HG03025 (cell line): ENCODE measurements around the gene TNFSF12.
"Not testable (repeated sequence)": the region's sequence is repeated elsewhere in the genome, so short reads cannot be mapped to it uniquely, and the experiment has no call there.

Source experiments
- ATAC-seq: cut with Tn5 transposase; IDR thresholded peaks from one replicate; pipeline ENCODE4 v1.9.1; 2021; ENCODE audit warnings: mild to moderate bottlenecking, moderate library complexity; ENCODE audit not compliant: unreplicated experiment, low FRiP score

TNFSF12 gene

DNA sequence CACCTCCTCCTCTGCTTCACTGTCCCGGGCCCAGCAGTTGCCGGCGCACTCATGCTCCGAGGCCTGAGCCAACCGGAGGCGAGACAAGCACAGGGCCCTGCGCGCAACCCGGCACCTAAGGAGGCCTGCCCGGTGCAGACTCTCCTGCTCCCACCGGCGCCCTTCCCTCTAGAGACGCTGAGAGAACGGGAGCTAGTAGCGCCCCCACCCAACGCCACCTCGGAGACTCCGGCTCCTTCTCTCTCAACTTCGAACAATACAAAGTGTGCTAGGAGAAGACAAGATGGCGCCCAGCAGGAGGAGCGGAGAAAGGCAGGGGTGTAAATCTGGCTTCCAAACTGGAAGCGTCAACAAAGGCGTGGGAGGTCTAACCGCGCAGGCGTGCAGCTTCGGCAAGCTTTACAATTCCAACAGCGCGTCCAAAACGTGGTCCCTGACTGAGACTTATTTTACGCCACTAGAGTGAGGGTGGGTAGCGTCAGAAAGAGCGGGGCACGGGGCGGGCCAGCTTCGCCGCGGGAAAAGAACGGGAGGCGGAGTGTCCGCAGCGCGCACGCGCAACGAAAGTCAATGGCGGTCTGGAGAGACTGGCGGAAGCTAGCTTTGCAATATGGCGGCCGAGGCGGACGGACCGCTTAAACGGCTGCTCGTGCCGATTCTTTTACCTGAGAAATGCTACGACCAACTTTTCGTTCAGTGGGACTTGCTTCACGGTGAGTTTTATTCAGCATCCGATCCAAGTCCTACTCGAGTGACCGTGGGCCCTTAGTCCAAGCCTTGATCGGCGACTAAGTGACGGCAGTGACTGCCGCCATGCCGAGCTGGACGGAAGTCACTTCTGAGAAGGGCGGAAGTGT, 34.6 kb downstream of the TNFSF12 start, which contains the start of gene MPDU1:
Gene MPDU1 (plus strand): TSS at position 600 of the 857 bp plus-strand sequence. CDS start 11 bp downstream, at position 611.
- ATAC-seq, result peak; percentile 64

DNA sequence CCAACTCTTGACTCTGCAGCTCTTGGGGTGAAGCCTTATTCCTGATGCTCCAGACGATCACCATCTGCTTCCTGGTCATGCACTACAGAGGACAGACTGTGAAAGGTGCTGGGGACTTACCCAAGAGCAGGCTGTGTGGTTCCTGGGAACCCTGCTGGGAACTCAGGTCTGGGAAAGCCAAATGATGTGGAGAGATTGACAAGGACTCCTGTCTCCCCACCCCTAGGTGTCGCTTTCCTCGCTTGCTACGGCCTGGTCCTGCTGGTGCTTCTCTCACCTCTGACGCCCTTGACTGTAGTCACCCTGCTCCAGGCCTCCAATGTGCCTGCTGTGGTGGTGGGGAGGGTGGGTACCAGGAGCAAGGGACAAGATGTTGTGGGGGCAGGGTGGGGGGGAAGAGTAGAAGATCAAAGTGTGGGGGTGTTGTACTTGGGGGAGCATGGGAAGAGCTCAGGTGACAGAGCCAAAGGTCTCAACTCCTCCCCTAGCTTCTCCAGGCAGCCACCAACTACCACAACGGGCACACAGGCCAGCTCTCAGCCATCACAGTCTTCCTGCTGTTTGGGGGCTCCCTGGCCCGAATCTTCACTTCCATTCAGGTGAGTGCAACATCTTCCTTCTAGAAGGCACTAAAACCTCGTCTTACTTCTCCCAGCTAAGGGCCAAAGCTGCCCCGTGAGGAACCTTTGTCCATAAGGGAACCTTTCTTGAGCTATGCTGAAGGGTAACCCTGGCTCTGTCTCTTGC, 38.0 kb downstream of the TNFSF12 start:
- ATAC-seq, result no peak

DNA sequence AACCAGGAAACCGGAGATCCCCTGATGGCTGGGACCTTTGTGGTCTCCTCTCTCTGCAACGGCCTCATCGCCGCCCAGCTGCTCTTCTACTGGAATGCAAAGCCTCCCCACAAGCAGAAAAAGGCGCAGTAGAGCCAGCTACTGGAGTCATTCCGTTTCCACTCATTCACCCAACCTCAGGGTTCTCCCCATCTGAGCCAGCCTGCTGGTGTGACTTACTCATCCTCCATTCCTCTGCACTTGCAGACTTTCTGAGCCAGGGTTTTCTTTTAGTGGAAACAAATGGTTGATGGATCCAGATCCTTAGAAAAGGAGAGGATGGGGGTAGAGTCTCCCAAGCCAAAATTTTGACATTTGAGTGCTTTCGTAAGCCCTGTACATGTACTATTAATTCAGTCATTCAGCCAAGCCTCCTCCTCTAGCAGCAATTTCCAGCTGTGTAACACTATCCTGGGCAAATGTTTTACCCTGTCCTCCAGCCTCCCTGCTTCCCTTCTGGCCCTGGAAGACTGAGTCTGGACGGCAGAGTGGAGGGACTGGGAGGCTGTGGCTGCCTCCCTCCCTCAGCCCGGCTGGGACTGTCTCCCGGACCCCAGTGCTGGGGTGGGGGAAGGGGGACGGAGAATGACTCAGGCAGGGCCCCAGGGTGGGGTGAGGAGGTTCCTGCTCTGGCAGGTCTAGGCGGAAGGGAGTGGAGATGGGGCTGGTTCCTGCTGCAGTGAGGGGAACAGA, 38.7 kb downstream of the TNFSF12 start:
- no peak for ATAC-seq

DNA sequence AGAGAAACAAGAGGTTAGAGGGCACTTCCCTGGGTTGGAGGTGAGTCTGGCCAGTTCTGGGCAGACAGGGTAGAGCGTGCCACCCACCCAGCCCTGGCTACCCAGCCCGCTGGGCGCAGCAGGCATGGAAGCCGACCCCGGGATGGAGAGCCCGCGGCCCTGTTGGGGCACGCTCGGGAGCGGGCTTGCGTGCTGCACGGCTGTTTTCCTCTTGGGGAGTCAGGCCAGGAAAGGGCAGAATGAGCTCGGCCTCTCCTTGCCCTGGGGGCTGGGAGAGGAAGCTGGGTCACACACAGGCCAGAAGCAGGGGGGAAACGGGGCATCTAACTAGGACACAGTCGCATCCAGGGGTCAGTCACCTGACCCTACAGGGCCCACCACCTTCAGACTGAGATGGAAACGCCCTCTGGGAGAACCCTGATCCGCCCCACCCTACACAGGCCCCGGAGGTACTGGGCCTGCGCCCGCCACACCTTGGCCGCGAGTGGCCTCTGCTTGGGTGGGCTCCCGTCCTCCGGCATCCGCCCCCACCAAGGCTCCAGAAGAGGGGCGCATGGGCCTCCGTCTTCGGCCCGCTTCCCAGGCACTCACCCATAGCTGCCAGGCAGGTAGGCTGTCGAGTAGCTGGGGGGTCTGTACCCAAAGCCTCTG, 39.8 kb downstream of the TNFSF12 start:
- ATAC-seq, result no peak

DNA sequence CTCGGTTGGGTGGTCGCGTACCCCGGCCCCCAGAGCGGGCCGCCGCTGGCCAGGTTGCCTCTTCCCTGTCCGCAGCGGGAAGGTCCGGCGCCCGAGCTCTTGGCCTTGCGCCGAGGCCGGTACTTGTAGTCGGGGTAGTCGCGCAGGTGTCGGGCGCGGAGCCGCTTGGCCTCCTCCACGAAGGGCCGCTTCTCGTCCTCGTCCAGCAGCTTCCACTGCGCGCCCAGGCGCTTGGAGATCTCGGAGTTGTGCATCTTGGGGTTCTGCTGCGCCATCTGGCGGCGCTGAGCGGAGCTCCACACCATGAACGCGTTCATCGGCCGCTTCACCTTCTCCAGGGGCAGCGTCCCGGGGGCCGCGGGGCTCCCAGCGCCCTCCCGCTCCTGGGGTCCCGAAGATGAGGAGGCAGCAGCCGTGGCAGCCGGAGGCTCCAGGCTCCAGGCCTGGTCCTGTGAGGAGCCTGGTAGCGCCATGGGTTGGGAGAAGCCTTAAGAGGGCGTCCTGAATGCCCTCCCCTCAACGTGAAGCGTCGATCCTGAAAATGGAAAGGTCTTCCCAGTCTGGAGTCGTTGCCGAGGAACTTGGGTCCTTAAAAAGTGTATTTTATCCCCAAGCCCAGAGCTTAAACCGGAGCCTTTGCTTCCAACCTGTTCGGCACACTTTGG, 40.5 kb downstream of the TNFSF12 start:
- no peak for ATAC-seq

DNA sequence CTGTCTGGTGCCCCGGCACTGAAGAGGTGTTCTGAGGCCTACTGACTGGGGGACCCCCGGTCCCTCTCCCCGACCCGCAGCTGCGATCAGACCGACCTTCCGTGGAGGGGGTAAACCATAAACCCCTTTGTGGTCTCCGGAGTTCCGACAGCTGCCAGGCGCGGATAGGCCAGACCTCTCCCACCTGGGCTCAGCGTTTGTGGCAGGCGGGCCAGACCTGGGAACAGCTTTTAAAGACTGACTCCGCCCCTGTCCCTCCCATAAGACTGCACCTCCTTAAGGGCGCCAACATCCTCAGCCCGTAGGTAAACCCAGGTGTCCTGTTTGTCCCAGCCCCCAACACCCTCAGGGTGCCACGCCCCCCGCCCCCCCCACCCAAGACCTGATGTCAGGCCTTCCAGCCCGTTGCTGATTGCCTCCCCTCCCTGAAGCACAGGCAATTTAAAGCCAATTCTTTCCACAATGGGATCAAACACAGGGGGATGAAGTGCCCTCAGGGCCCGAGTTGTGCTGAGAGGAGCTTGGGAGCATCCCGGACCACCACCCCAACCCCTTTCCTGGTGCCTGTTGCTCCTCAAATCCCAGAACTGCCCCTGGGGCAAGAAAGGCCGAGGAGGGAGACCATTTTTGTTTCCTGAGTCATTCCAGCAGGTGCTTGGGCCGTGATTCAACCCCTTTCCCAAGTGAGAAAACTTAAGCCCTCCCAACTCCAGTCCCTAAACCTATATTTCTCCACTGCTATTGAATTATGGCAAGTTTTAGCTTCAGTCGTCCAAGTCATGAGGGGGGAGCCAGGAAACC, 41.2 kb downstream of the TNFSF12 start, which contains the start of gene SOX15:
Gene SOX15 (minus strand): TSS at position 204 of the 801 bp plus-strand sequence. CDS start 418 bp downstream, outside the sequence.
- no peak for ATAC-seq

DNA sequence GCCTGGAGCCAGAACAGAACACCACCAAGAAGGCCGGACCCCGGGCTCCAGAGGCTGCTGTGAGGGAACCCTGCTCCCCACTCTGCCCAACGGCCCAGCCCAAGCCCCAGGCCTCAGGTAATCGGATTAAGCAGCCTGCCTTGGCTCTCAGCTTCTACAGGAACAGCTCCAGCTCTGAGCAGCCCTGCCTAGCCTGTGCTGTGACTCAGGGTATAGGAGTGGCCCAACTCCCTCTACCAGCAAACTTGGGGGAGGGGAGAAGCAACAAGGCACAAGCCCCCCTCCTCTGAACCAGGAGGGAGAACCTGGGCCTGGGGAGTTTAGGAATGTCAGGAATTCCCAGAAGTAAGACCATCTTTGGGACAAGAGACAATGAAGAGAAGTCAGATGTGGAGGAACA, 41.9 kb downstream of the TNFSF12 start:
- no peak for ATAC-seq

DNA sequence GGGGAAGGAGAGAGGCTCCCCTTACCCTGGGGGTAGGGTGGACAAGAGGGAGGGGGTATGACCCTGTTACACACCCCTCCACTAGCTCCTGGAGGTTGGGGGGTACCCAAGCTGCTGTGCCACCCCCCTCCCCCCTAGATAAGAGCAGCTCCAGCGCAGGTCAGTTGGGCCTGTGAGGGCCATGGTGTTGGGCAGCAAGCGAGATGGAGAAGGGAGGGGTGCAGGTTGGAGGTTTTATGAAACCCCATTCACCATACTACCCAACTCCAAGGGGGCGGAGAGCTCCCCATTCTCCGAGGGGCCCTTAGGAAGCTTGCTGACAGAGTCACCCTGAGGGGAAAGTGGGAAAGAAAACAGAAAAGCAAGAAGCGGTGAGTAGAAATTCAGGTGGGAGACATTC, 42.7 kb downstream of the TNFSF12 start:
- no peak for ATAC-seq

DNA sequence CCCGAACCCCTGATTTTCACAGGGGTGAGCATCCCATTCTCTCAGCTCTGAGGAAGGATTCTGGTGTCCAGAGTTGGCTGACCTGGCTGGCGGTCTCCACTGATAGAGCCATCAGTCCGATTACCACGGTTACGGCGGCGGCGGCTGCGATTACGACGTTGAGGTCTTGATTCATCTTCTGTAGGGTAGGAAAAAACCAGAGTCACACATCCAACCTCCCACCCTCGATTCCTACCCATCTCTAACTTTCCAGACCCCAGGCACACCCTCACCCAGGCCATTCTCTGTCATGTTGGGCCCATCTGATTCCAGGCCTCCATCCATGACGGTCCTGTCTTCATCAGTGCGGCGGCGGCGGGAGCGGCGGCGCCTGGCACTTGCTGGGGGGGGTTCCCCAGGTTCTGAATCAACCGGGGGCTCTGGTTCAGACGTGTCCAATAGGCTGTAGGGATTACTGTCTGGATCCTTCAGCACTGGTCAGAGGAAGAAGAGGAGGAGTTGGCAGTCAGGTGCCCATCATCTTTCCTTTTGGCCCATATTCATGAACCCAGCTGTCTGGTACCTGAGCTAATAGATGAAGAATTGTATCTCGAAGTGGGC, 43.7 kb downstream of the TNFSF12 start:
- no peak for ATAC-seq

DNA sequence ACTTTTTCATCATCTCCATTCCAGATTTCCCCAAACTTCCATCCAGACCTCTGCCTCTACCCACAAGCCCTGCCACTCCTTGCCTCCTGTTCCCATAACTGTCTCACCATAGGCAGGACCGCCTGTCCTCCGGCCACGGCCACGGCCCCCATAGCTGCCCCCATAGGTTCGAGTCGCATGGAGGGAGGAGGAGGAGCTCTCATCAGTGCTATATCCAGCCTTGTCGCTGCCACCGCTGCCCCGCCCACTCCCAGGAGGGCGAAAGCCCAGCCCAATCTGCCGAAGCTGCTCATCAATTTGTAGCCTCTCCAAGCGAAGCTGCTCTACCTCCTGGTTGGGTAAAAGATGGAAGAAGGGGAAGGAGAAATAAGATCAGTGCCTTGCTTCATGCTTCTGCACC, 44.4 kb downstream of the TNFSF12 start:
- no peak for ATAC-seq

DNA sequence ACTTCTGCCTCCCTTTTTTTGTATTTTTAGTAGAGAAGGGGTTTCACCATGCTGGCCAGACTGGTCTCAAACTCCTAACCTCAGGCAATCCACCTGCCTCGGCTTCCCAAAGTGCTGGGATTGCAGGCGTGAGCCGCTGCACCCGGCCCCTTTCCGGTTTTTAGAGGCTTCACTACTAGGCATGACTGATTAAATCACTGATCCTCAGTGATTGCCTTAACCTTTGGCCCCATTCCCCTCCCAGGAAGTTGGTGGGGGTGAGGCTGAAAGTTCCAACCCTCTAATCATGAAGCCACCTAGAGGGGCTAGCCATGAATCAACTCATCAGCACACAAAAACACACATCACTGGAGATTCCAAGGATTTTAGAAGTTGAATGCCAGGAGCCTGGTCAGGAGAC, 48.7 kb downstream of the TNFSF12 start:
- ATAC-seq, result not testable (repeated sequence)

DNA sequence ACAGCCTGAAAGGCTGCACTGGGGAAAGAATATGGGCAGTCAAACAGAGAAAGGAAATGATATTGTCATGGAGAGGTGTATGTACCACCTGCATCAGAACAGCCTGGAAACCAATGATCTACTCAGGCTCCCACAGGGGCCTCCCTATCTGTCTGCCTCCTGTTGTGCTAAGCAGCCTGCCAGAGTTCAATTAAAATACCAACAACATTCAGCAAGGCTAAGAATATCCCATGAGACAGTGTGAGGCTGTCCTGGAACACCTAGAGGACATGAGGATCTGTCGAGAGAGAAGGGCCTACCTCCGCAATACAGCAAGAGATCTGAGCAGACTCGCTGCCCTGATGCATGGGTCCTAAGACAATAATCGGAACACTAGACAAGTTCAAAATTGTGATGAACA, 57.4 kb downstream of the TNFSF12 start:
- no peak for ATAC-seq
